Large intestine (tissue), 3 donors: ENCODE measurements around the gene MOXD1. TPM values are rescaled to one million over a fixed set of nuclear protein-coding genes. Genes with fewer than 3 reads are reported as not detected.

Source experiments
- DNase-seq, 2 donors: peaks; one replicate each; pipeline versions ENCODE4 v3.0.0 to v3.0.0-alpha.2; 2013
- H3K27ac ChIP-seq: one replicate; pipeline ENCODE4 v1.5.1; 2013; ENCODE audit warnings: low read length
- H3K27me3 ChIP-seq: 2 replicates; pipeline ENCODE4 v1.6.1; 2013; ENCODE audit warnings: low read length; ENCODE audit not compliant: control insufficient read depth, insufficient read depth
- H3K36me3 ChIP-seq: 2 replicates; pipeline ENCODE4 v1.6.1; 2013; ENCODE audit warnings: low read length; ENCODE audit not compliant: control insufficient read depth, insufficient read depth
- H3K4me1 ChIP-seq: one replicate; pipeline ENCODE4 v1.6.1; 2013; ENCODE audit warnings: low read length; ENCODE audit not compliant: control insufficient read depth, insufficient read depth
- H3K4me3 ChIP-seq: one replicate; pipeline ENCODE4 v1.5.1; 2013; ENCODE audit warnings: low read length
- H3K9me3 ChIP-seq: one replicate; pipeline ENCODE4 v1.6.1; 2013; ENCODE audit warnings: mild to moderate bottlenecking, low read depth, low read length, moderate library complexity; ENCODE audit not compliant: control insufficient read depth
- WGBS: methylation state at CpG from one replicate; pipeline ENCODE4 v1.1.5; 2013; ENCODE audit warnings: low lambda C conversion rate; ENCODE audit not compliant: insufficient coverage; 5-methylcytosine and 5-hydroxymethylcytosine counted together
- polyA plus RNA-seq: library from polyadenylated mRNA; unstranded; fragments of 120-200 nt; gene quantifications from one replicate; pipeline ENCODE4 v1.2.1, GENCODE V29; 2013

The MOXD1 gene
- polyA plus RNA-seq, 1 donor = 13.6 TPM

DNA sequence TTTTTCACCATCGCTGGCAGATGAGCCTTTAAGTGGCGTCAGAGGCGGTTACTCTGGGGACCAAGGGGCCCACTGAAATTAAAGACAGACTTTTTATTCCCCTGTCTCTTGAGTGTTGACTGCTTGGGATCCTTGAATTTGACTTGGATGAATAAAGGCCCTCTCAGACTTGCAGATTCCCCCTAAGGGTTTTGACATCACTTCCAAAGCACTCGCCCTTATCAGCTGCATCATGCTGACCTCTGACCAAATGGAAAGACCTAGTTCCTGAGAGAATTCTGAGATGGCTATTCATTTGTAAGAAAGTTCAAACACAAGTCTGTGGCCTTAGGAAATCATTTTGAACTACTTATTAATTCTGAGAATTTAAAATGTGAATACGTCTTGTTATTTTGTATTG is 13.5 kb upstream of the MOXD1 start:
- 91% methylated on average over 1 of the region's 5 CpGs for WGBS
- no peak for DNase-seq
- Histone ChIP-seq H3K4me1 (no peaks in the 10 kb centered on the region), H3K27me3 (no peaks in the 10 kb centered on the region), H3K4me3 (no peak overlapping the region), H3K9me3 (peaks cover 10% of the 10 kb centered on the region), H3K36me3 (no peaks in the 10 kb centered on the region), H3K27ac (no peak overlapping the region)

DNA sequence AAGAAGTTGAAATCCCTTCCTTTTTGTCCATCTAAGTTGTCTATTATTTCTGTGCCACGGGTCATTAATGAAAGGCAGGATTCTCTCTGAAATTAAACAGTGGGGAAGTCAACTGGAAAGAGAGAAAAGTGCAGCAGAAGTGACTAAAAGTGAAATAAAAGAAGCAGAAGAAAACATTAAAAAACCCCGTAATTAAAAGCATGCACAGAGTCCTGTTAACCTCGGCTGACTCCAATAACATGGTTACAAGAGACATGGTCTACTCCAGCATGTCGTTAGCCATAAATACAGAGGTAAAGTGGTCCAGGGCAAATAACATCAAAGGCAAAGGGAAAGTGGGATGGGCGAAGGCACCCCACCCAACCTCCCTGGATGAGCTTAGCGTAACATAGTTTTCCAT is 13.0 kb upstream of the MOXD1 start:
- no peak overlapping the region for H3K27ac ChIP-seq
- H3K4me1 ChIP-seq = no peaks in the 10 kb centered on the region
- DNase-seq = no peak
- 63% methylated on average over 1 of the region's 6 CpGs for WGBS
- H3K27me3 ChIP-seq = no peaks in the 10 kb centered on the region
- H3K9me3 ChIP-seq = peaks cover 10% of the 10 kb centered on the region
- H3K4me3 ChIP-seq = no peak overlapping the region
- no peaks in the 10 kb centered on the region for H3K36me3 ChIP-seq

DNA sequence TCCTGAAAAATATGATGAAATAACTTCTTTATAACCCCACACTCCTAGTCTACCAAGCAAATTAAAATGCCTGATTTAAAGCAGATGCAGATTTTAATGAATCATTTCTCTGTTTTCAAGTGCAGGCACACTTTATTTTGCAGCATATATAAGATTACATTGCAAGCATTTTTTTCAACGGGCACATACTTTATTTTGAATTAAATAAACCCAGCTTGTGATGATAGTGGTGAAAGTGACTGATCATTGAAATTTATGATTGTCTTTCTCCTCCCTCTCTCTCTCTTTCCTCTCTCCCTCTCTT is 12.2 kb upstream of the MOXD1 start:
- no peaks in the 10 kb centered on the region for H3K27me3 ChIP-seq
- H3K4me3 ChIP-seq = no peak overlapping the region
- no peak for DNase-seq
- H3K36me3 ChIP-seq = no peaks in the 10 kb centered on the region
- H3K9me3 ChIP-seq = peaks cover 10% of the 10 kb centered on the region
- 56% methylated on average over 1 of the region's 1 CpG for WGBS
- H3K27ac ChIP-seq = no peak overlapping the region
- H3K4me1 ChIP-seq = no peaks in the 10 kb centered on the region

DNA sequence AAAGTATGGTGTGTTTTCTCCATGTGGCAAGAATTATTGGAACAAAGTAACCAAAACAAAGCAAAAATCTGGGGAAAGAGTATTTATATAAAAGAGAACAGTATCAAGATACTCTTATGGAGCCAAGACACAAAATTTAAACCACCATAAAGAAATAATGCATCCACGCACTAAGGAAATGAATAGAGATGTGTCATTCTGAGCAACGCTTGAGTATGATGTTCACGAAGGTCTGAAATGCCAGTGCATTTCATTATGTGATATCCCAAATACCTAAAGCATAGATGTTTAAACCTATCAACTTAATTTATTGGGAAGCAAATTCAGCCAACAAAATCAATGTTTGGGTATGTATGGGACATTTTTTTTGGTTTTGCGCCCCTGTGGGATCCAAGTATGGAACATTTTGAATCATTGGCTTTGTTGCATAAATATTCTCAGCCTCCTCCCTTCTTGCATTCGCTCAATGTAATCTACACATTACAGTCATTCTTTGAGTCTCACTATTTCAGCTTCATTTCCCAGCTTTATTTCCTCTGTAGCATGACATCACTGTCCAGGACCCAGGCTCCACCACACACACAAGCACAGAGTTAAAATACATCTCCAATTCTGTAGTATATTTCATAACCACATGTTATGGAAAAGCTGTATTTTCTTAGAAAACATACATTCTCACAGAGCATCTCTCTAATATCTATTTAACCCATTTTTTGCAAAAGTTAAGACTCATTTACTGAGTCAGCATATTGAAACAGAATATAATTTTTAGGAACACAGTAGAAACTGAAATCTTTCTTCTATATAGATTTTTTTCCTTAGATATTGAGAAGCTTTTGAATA is 11.6 kb upstream of the MOXD1 start:
- peaks cover 10% of the 10 kb centered on the region for H3K9me3 ChIP-seq
- H3K4me1 ChIP-seq = no peaks in the 10 kb centered on the region
- no peaks in the 10 kb centered on the region for H3K36me3 ChIP-seq
- no peak overlapping the region for H3K27ac ChIP-seq
- H3K27me3 ChIP-seq = no peaks in the 10 kb centered on the region
- 100% methylated on average over 2 of the region's 5 CpGs for WGBS
- H3K4me3 ChIP-seq = no peak overlapping the region
- DNase-seq = no peak

DNA sequence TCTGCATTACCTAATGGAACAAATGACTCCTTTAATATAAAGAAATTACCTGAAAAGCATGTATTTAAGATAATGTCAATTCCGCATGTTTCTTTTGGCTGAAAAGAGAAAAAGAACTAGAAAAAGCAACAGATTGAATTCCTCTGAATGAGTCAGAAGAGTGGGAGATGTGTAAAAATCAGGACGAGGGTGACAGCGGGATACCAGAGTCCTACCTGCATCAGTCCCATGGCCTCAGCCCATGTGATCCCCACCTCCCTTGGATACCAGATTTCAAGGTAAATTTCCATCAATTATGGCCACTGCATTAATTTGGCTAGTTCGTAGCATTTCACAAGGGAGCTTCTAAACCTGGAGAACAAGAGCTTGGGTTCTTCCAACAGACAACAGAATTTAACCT is 10.0 kb upstream of the MOXD1 start:
- H3K4me3 ChIP-seq = no peak overlapping the region
- H3K36me3 ChIP-seq = no peaks in the 10 kb centered on the region
- H3K4me1 ChIP-seq = no peaks in the 10 kb centered on the region
- no peak overlapping the region for H3K27ac ChIP-seq
- no peaks in the 10 kb centered on the region for H3K27me3 ChIP-seq
- WGBS = no CpG with 5 or more reads among the region's 4 CpGs
- H3K9me3 ChIP-seq = peaks cover 3% of the 10 kb centered on the region
- DNase-seq = no peak

DNA sequence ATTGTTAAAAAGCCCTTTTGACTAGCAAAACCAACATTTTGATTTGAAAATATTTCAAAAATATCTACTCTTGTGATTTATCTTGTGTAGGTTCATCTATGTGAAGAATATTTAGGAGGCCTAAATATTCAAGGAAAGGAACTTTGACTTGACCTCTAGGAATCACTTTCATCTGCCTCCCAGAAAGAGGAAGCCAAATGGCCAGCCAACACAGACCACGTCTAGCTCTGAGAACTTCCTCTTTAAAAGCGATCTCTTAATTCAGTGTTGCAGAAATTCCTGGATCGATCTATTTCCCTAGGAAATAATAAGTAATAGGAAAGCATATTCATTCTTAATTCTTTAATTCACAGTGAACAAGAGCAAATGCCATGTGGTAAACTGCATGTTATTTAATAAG is 9.6 kb upstream of the MOXD1 start:
- H3K4me3 ChIP-seq = no peak overlapping the region
- H3K27me3 ChIP-seq = peaks cover 4% of the 10 kb centered on the region
- no peaks in the 10 kb centered on the region for H3K9me3 ChIP-seq
- 86% methylated on average over 1 of the region's 3 CpGs for WGBS
- DNase-seq = no peak
- no peak overlapping the region for H3K27ac ChIP-seq
- H3K4me1 ChIP-seq = no peaks in the 10 kb centered on the region
- no peaks in the 10 kb centered on the region for H3K36me3 ChIP-seq

DNA sequence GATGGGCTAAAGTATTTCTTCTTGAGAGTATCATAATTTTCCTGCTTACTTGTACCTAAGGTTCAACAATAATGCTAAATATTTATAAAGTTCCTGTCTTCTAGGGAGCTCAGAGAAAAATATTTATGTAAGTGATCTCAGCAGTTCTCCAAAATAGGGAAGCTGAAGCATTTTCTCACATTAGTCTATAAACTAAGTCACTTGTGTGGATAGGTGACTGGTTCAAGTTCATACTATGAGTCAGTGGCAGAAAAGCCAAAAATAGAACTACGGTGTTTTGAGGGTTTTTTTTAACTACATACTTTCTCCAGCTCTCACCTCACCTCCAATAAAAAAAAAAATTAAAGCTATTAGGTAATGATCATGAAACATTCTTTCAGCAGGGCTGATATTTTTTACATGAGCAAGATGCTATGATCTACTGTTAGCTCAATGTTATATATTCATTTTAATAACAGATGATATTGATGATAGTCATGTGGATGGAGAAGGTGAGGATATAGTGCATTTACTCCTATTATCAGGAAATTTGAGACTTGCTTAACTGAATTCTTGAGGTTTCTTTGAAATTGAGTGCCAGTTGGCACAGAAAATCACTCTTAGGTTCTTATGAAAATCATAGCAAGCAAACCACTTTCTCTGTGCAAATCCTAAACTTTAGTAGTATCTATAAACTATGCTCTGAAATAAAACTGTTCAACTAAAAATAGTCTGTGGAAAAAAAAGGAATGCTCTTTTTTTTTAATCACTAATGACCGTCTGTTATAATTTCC is 4.1 kb upstream of the MOXD1 start:
- Histone ChIP-seq H3K36me3 (no peaks in the 10 kb centered on the region), H3K4me1 (no peaks in the 10 kb centered on the region), H3K27ac (no peak overlapping the region), H3K4me3 (no peak overlapping the region), H3K9me3 (peaks cover 2% of the 10 kb centered on the region), H3K27me3 (peaks cover 41% of the 10 kb centered on the region)
- WGBS = no CpG with 5 or more reads among the region's 2 CpGs
- DNase-seq = no peak

DNA sequence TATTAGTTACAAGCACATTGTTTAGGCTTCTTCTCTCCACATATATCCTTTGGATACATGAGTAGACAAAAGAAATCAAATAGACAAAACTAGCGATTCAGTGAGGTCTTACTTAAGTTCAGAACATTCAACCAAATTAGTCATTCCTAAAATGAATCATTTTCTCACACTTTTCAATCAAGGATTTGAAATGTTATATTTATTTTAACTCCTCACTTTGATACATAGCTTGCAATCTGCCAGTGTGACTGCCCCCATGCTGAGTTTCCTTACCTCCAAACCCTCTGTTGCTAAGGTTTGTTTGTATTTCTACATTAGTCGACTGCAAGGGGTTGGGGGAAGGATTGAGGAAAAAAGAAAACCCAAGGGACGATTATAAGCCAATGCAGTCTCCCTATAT is 3.5 kb upstream of the MOXD1 start:
- Histone ChIP-seq H3K27me3 (peaks cover 45% of the 10 kb centered on the region), H3K27ac (no peak overlapping the region), H3K4me1 (no peaks in the 10 kb centered on the region), H3K4me3 (no peak overlapping the region), H3K36me3 (no peaks in the 10 kb centered on the region), H3K9me3 (peaks cover 2% of the 10 kb centered on the region)
- 100% methylated on average over 1 of the region's 3 CpGs for WGBS
- no peak for DNase-seq

DNA sequence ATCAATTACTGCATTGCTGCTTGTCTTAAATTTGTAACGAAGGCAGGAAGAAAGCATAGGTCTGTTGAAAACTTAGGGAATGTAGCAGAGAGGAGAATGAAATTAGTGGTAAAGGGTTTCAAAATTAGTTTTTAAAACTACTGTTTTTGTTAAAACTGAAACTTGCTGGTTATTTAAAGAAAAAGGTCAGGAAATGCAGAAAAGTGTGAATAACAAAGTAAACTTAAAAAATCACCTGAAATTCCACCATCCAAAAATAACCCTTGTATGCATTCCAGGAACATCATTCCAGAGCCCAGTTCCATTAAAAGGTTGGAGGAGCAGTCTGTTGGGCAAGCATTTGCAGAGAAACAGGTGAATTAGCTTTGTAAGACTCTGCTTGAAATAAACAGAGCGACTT is 3.1 kb upstream of the MOXD1 start:
- Histone ChIP-seq H3K4me1 (no peaks in the 10 kb centered on the region), H3K27me3 (peaks cover 49% of the 10 kb centered on the region)
- no peak for DNase-seq

DNA sequence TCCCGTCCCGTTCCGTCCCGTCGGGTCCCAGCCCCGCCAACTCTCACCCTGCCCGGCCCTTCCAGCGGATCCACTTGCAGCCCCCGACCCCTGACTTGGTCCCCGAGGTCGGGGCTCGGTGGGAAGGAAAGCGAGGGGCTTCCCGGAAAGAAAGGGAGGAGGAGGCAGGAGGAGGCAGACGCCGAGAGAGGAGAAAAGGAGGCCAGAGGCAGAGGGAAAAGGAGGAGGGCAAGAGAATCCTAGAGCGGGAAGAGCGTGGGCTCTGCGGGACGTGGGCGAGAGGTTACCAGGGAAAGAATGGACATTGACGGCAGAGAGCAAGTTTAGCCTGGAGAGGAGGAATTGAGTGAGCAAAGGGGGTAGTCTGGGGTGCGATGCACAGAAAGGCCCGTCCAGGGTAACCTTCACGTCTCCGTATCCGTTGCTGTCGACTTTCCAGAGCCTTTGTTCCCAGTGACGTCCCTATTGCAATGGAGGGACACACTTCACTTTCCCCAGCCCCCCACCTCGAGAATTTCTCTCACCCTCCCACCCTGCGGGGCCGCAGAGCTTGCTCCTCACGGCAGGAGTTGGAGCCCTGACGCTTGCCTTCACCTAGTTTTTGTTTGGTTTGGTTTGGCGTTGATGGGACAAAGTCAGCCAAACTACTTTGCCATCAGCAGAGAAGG is 477 bp upstream of the MOXD1 start:
- Histone ChIP-seq H3K4me1 (no peaks in the 10 kb centered on the region), H3K27ac (no peak overlapping the region), H3K27me3 (peaks cover 57% of the 10 kb centered on the region), H3K9me3 (peaks cover 2% of the 10 kb centered on the region), H3K4me3 (peak overlapping the region; percentile 55), H3K36me3 (no peaks in the 10 kb centered on the region)
- 12% methylated on average over 6 of the region's 35 CpGs for WGBS
- no peak for DNase-seq

More for the DNA sequence above, 3.1 kb upstream of the MOXD1 start:
- Histone ChIP-seq H3K36me3 (no peaks in the 10 kb centered on the region), H3K27ac (no peak overlapping the region), H3K4me3 (no peak overlapping the region), H3K9me3 (peaks cover 2% of the 10 kb centered on the region)
- WGBS = 88% methylated on average over 1 of the region's 2 CpGs
